HL-60 (cell line): ENCODE results near the gene IL1RAPL1.

Experiments used
- DNase-seq, 2 experiments: peaks; one replicate each; pipeline ENCODE4 v3.0.0-alpha.2; 2010 to 2020; ENCODE audit warnings: low read depth in 1 of 2, low spot score in 1 of 2
- H3K27ac ChIP-seq: fragments of 250-450 bp; sonication (Bioruptor Pico); replicated peaks from 2 replicates; pipeline ENCODE4 v1.5.1; 2020; ENCODE audit warnings: mild to moderate bottlenecking, moderate library complexity
- H3K27me3 ChIP-seq: fragments of 250-450 bp; sonication (Bioruptor Pico); 2 replicates; pipeline ENCODE4 v1.5.1; 2021; ENCODE audit warnings: mild to moderate bottlenecking, moderate library complexity; ENCODE audit not compliant: insufficient read depth, poor library complexity, severe bottlenecking
- H3K4me3 ChIP-seq: replicated peaks from 2 replicates; pipeline ENCODE4 v1.5.1; 2011; ENCODE audit warnings: mild to moderate bottlenecking, control low read depth, low read length; ENCODE audit not compliant: insufficient read depth
- CTCF ChIP-seq: IDR thresholded peaks from one replicate; pipeline ENCODE4 v1.5.1; 2011; ENCODE audit warnings: low read length, control low read depth, inconsistent platforms; ENCODE audit not compliant: insufficient read depth
- GABPA ChIP-seq: IDR thresholded peaks from 2 replicates; pipeline ENCODE4 v1.6.1; 2012; ENCODE audit warnings: low read depth
- POLR2AphosphoS5 ChIP-seq: IDR thresholded peaks from 2 replicates; pipeline ENCODE4 v1.6.1; 2012; ENCODE audit warnings: low read depth
- REST ChIP-seq: IDR thresholded peaks from 2 replicates; pipeline ENCODE4 v1.6.1; 2012; ENCODE audit warnings: low read depth; ENCODE audit not compliant: insufficient replicate concordance
- SPI1 ChIP-seq: IDR thresholded peaks from 2 replicates; pipeline ENCODE4 v1.6.1; 2012; ENCODE audit warnings: low read depth, mild to moderate bottlenecking, borderline replicate concordance
- long read RNA-seq: library from polyadenylated mRNA; unstranded; transcript quantifications from one replicate; pipeline ENCODE4 v2.0.0, GENCODE V29; 2020

Gene IL1RAPL1
- long read RNA-seq, partial matches to known transcripts: 0 of 1 reads
- long read RNA-seq, other reads (novel, unspliced or antisense): 1 of 1 reads

GRCh38 chrX:28586981-28587551, at the start of gene IL1RAPL1:
Gene IL1RAPL1, plus strand, starts transcription at chrX:28587446.
- no peak within 1 kb of the TSS for H3K27ac ChIP-seq
- no peak for DNase-seq
- H3K4me3 ChIP-seq: no peak within 1 kb of the TSS
- TF ChIP-seq POLR2AphosphoS5: no peak
- no peak for TF ChIP-seq REST
- TF ChIP-seq CTCF: no peak
- no peak for TF ChIP-seq GABPA
- TF ChIP-seq SPI1: no peak
- H3K27me3 ChIP-seq: peaks cover 8% of the 10 kb centered on the region

GRCh38 chrX:28542791-28543190, 44.5 kb upstream of the IL1RAPL1 start:
- TF ChIP-seq POLR2AphosphoS5 (no peak), SPI1 (no peak), GABPA (no peak), CTCF (no peak), REST (no peak)
- H3K27ac ChIP-seq: no peak overlapping the region
- no peak overlapping the region for H3K4me3 ChIP-seq
- DNase-seq: no peak
- H3K27me3 ChIP-seq: no peaks in the 10 kb centered on the region

- TF ChIP-seq POLR2AphosphoS5 (no peak), REST (no peak), GABPA (no peak), CTCF (no peak)
These were observed 37.4 kb upstream of the IL1RAPL1 start for GRCh38 chrX:28549838-28550237.

More at GRCh38 chrX:28549838-28550237, 37.4 kb upstream of the IL1RAPL1 start:
- Histone ChIP-seq H3K27ac (no peak overlapping the region), H3K27me3 (no peaks in the 10 kb centered on the region), H3K4me3 (no peak overlapping the region)
- no peak for DNase-seq
